Chondrocyte (in vitro differentiated cells): ENCODE measurements around the gene UPB1. TPM values are rescaled to one million over a fixed set of nuclear protein-coding genes. Genes with fewer than 3 reads are reported as not detected.

ENCODE experiments used
- DNase-seq: peaks from one replicate; pipeline ENCODE4 v3.0.0; 2021; ENCODE audit warnings: mixed read lengths, low spot score
- H3K27ac Mint-ChIP-seq: one replicate; pipeline ENCODE4 v1.8.0; 2021; ENCODE audit warnings: mild to moderate bottlenecking, moderate library complexity, mixed read lengths; ENCODE audit not compliant: unreplicated experiment
- H3K27me3 Mint-ChIP-seq: 2 replicates; pipeline ENCODE4 v1.8.0; 2021; ENCODE audit warnings: low read depth, mixed read lengths
- H3K36me3 Mint-ChIP-seq: 2 replicates; pipeline ENCODE4 v1.8.0; 2021; ENCODE audit warnings: low read depth, mixed read lengths
- H3K4me1 Mint-ChIP-seq: 2 replicates; pipeline ENCODE4 v1.8.0; 2021; ENCODE audit warnings: low read depth, mild to moderate bottlenecking, mixed read lengths
- H3K4me3 Mint-ChIP-seq: one replicate; pipeline ENCODE4 v1.8.0; 2021; ENCODE audit warnings: mild to moderate bottlenecking, moderate library complexity, mixed read lengths; ENCODE audit not compliant: unreplicated experiment
- H3K9me3 Mint-ChIP-seq: 2 replicates; pipeline ENCODE4 v1.8.0; 2021; ENCODE audit warnings: low read depth, mixed read lengths
- CTCF ChIP-seq: fragments of 200-600 bp; sonication (generic); IDR thresholded peaks from 2 replicates; pipeline ENCODE4 v1.5.0; 2021; ENCODE audit warnings: antibody characterized with exemption, mild to moderate bottlenecking, moderate library complexity
- total RNA-seq: library from RNA; stranded (reverse); gene quantifications from 3 replicates; pipeline ENCODE4 v1.2.1, GENCODE V29; 2021

Gene UPB1
- total RNA-seq, 1 donor from 2014 or later, result 0.15 TPM

GRCh38 chr22:24481641-24482040 lies 13.5 kb upstream of the UPB1 start:
- peaks cover 47% of the 10 kb centered on the region for H3K4me1 Mint-ChIP-seq

GRCh38 chr22:24482575-24482974 lies 12.6 kb upstream of the UPB1 start:
- Mint-ChIP-seq H3K4me1 (peaks cover 52% of the 10 kb centered on the region), H3K36me3 (no peaks in the 10 kb centered on the region), H3K27ac (peak overlapping the region; percentile 73), H3K9me3 (no peaks in the 10 kb centered on the region), H3K27me3 (no peaks in the 10 kb centered on the region), H3K4me3 (no peak overlapping the region)
- no peak for DNase-seq
- TF ChIP-seq CTCF, result no peak

More at GRCh38 chr22:24481641-24482040, 13.5 kb upstream of the UPB1 start:
- DNase-seq, result no peak
- TF ChIP-seq CTCF, result no peak
- no peaks in the 10 kb centered on the region for H3K9me3 Mint-ChIP-seq
- H3K36me3 Mint-ChIP-seq, result no peaks in the 10 kb centered on the region
- no peak overlapping the region for H3K27ac Mint-ChIP-seq
- H3K27me3 Mint-ChIP-seq, result no peaks in the 10 kb centered on the region
- no peak overlapping the region for H3K4me3 Mint-ChIP-seq

- Mint-ChIP-seq H3K4me3 (no peak overlapping the region), H3K27ac (peak overlapping the region; percentile 73), H3K9me3 (no peaks in the 10 kb centered on the region), H3K27me3 (no peaks in the 10 kb centered on the region), H3K4me1 (peaks cover 52% of the 10 kb centered on the region), H3K36me3 (no peaks in the 10 kb centered on the region)
- no peak for TF ChIP-seq CTCF
- no peak for DNase-seq
Measured at GRCh38 chr22:24482998-24483397, 12.1 kb upstream of the UPB1 start.

GRCh38 chr22:24483976-24484545 lies 11.1 kb upstream of the UPB1 start:
- Mint-ChIP-seq H3K4me1 (peaks cover 56% of the 10 kb centered on the region), H3K4me3 (no peak overlapping the region), H3K9me3 (no peaks in the 10 kb centered on the region), H3K27ac (peak overlapping the region; percentile 62), H3K36me3 (no peaks in the 10 kb centered on the region), H3K27me3 (no peaks in the 10 kb centered on the region)
- no peak for DNase-seq
- no peak for TF ChIP-seq CTCF

GRCh38 chr22:24485170-24485569 lies 10.0 kb upstream of the UPB1 start:
- no peak for TF ChIP-seq CTCF
- Mint-ChIP-seq H3K9me3 (peaks cover 5% of the 10 kb centered on the region), H3K36me3 (peaks cover 2% of the 10 kb centered on the region), H3K27ac (peak overlapping the region; percentile 37), H3K27me3 (no peaks in the 10 kb centered on the region), H3K4me1 (peaks cover 57% of the 10 kb centered on the region), H3K4me3 (no peak overlapping the region)
- DNase-seq, result no peak
